Measurements from ENCODE around the gene GINS3. TPM values are rescaled to one million over a fixed set of nuclear protein-coding genes. Genes with fewer than 3 reads are reported as not detected.

GINS3 gene
- total RNA-seq, 2 donors from 2014 or later: 2.6 to 3.6 TPM

DNA sequence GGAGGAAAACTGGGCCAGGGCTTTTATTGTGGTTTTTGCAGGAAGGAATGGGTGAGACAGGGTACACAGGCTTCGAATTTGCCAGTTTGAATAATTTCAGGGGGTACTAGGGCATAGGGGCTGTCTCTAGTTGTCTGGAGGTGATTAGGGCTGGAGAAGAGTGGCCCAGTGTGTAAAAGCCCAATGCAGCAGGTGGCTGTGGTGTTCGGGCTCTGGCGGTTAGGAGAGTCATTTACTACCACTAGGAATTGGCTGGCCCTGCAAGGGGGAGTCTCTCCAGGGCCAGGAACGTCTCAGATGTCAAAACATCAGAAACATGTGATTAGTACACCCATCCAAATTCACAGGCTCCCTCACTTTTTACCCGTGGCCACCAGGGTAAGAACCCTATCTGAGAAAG lies 50.3 kb downstream of the GINS3 start:
- H3K9me3 ChIP-seq: no peaks in the 10 kb centered on the region
- H3K36me3 ChIP-seq (replicated peaks in 1 of 2; ENCODE audit: insufficient read depth in 1 of 2, low read depth in 2 of 2): no peaks in the 10 kb centered on the region
- H3K27me3 ChIP-seq: no peaks in the 10 kb centered on the region
- TF ChIP-seq, protein P1, sequence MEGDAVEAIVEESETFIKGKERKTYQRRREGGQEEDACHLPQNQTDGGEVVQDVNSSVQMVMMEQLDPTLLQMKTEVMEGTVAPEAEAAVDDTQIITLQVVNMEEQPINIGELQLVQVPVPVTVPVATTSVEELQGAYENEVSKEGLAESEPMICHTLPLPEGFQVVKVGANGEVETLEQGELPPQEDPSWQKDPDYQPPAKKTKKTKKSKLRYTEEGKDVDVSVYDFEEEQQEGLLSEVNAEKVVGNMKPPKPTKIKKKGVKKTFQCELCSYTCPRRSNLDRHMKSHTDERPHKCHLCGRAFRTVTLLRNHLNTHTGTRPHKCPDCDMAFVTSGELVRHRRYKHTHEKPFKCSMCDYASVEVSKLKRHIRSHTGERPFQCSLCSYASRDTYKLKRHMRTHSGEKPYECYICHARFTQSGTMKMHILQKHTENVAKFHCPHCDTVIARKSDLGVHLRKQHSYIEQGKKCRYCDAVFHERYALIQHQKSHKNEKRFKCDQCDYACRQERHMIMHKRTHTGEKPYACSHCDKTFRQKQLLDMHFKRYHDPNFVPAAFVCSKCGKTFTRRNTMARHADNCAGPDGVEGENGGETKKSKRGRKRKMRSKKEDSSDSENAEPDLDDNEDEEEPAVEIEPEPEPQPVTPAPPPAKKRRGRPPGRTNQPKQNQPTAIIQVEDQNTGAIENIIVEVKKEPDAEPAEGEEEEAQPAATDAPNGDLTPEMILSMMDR (IDR thresholded peaks at IDR 0.05): no peak
- no peak for TF ChIP-seq POLR2A (IDR thresholded peaks at IDR 0.05)
- H3K4me3 ChIP-seq: no peak overlapping the region
- ATAC-seq (no peak), DNase-seq (no peak)
- H3K4me1 ChIP-seq: no peaks in the 10 kb centered on the region
- no peak overlapping the region for H3K27ac ChIP-seq
- intact Hi-C loops (cut with DNase I): no loop called here
- 29 to 30% methylated on average over 5 of the region's 5 CpGs for WGBS, 2 donors

DNA sequence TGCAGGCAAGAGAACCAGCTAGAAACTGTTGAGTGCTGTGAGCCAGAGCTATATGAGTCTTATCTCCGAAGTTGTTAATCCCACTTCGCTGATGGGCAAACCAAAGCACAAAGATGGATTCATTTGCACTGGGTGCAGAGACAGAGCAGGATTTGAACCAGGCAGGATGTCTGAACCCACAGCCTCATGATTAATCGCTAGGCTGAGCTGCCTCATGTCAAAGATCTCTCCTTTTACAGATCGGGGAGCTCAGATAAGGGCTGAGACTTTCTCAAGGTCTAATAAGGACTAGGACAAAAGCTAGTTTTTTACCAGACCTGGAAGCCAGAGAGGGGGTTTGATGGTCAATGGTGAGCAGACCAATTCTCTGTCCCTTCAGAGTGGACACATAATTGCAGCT lies 51.5 kb downstream of the GINS3 start:
- Histone ChIP-seq H3K9me3 (no peaks in the 10 kb centered on the region), H3K27me3 (no peaks in the 10 kb centered on the region), H3K27ac (no peak overlapping the region), H3K36me3 (replicated peaks in 1 of 2; ENCODE audit: insufficient read depth in 1 of 2, low read depth in 2 of 2) (no peaks in the 10 kb centered on the region), H3K4me1 (no peaks in the 10 kb centered on the region), H3K4me3 (no peak overlapping the region)
- WGBS, 2 donors: 44 to 65% methylated on average over 3 to 4 of the region's 4 CpGs
- DNase-seq: no peak
- intact Hi-C loops (cut with DNase I): no loop called here
- TF ChIP-seq POLR2A (IDR thresholded peaks at IDR 0.05): no peak
- TF ChIP-seq, protein P1 (IDR thresholded peaks at IDR 0.05): no peak
- no peak for ATAC-seq

DNA sequence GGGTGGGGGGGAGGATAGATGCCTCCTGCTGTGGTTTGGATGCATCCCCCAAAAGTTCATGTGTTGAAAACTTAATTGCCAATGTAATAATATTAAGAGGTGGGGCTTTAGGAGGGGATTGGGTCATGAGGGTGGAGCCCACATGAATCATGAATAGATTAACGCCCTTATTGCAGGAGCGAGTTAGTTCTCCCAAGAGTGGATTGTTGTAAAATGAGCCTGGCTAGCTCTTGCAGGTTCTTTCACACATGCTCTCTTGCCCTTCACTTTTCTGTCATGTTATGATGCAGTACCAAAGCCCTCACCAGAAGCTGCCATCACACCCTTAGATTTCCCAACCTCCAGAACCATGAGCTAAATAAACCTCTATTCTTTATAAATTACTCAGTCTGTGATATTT lies 52.0 kb downstream of the GINS3 start:
- ATAC-seq (no peak), DNase-seq (no peak)
- H3K4me3 ChIP-seq: no peak overlapping the region
- no peaks in the 10 kb centered on the region for H3K4me1 ChIP-seq
- intact Hi-C loops (cut with DNase I): no loop called here
- no peaks in the 10 kb centered on the region for H3K9me3 ChIP-seq
- WGBS, 2 donors: 77 to 78% methylated on average over 2 of the region's 2 CpGs
- no peaks in the 10 kb centered on the region for H3K27me3 ChIP-seq
- no peak for TF ChIP-seq POLR2A (IDR thresholded peaks at IDR 0.05)
- TF ChIP-seq, protein P1 (IDR thresholded peaks at IDR 0.05): no peak
- no peak overlapping the region for H3K27ac ChIP-seq
- H3K36me3 ChIP-seq (replicated peaks in 1 of 2; ENCODE audit: insufficient read depth in 1 of 2, low read depth in 2 of 2): no peaks in the 10 kb centered on the region

DNA sequence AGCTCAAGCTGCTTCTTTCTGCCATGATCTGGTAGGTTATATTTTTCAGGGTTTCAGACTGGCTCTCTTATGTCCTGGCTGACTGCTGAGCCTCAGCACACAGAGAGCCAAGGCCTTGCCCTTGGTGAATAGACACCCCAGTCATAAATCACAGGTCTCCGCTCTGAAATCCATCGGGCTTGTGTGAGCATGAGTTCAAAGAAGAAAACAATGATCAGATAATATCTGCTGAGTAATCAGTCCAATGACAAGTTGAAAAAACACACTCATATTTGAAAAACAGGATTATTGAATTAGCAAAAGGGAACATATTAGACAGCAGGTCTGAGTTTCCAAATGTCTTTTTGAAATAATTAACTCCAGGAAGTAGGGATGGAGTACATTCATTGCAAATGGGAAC lies 56.6 kb downstream of the GINS3 start:
- Histone ChIP-seq H3K4me1 (no peaks in the 10 kb centered on the region), H3K27ac (no peak overlapping the region), H3K27me3 (no peaks in the 10 kb centered on the region), H3K9me3 (no peaks in the 10 kb centered on the region), H3K4me3 (no peak overlapping the region), H3K36me3 (replicated peaks in 1 of 2; ENCODE audit: insufficient read depth in 1 of 2, low read depth in 2 of 2) (no peaks in the 10 kb centered on the region)
- ATAC-seq (no peak), DNase-seq (no peak)
- WGBS, 2 donors: 31 to 53% methylated on average over 2 of the region's 2 CpGs
- TF ChIP-seq POLR2A (IDR thresholded peaks at IDR 0.05): no peak
- intact Hi-C loops (cut with DNase I): no loop called here

DNA sequence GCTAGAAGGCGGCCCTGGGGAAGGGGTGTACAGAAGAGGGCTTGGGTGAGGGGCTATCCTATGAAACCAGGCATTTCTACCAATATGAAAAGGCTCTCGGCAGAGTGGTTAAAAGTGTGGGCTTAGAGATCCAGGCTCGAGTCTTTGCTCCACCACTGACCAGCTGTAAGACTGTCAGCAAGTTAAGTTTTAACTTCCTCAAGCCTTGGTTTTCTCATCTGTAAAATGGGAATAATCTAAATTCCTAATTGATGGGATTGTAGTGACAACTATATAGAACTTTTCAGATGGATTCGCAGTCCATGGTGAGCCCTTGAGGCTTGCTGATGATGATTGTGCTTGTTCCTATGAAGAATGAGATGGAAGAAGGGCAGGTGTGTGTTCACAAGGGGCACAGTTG lies 57.0 kb downstream of the GINS3 start:
- no peaks in the 10 kb centered on the region for H3K9me3 ChIP-seq
- no peak for DNase-seq
- no peak overlapping the region for H3K27ac ChIP-seq
- no peaks in the 10 kb centered on the region for H3K36me3 ChIP-seq (replicated peaks in 1 of 2; ENCODE audit: insufficient read depth in 1 of 2, low read depth in 2 of 2)
- no peak for ATAC-seq
- H3K4me3 ChIP-seq: no peak overlapping the region
- intact Hi-C loops (cut with DNase I): no loop called here
- H3K27me3 ChIP-seq: no peaks in the 10 kb centered on the region
- H3K4me1 ChIP-seq: no peaks in the 10 kb centered on the region
- no peak for TF ChIP-seq POLR2A (IDR thresholded peaks at IDR 0.05)
- TF ChIP-seq, protein P1 (IDR thresholded peaks at IDR 0.05): no peak
- 64 to 83% methylated on average over 4 of the region's 4 CpGs for WGBS, 2 donors
